ENCODE data around the gene AGO1. TPM values are rescaled to one million over a fixed set of nuclear protein-coding genes. Genes with fewer than 3 reads are reported as not detected.
"Not testable (repeated sequence)": the region's sequence is repeated elsewhere in the genome, so short reads cannot be mapped to it uniquely, and the experiment has no call there.

AGO1 gene
- total RNA-seq, 3 donors from 2014 or later, result 22.3 to 26.1 (median 23.4) TPM

DNA sequence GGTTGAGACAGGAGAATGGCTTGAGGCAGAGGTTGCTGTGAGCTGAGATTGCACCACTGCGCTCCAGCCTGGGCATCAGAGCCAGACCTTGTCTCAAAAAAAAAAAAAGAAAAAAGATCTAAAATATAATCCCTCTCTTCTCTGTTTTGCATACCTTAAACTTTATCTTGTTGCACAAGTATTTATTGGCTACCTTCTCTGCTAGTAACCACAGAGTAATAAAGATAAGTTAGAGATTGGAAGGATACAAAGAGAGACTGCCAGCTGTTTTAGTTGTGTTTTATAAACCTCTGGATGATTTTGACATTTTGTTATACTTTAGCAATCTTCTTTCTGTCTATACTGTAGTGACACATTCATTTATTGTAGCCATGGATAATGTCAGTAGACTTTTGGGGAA, 75.5 kb downstream of the AGO1 start:
- Histone ChIP-seq H3K36me3 (no peaks in the 10 kb centered on the region), H3K4me3 (no peak overlapping the region), H3K4me1 (no peaks in the 10 kb centered on the region), H3K27ac (no peak overlapping the region), H3K9me3 (no peaks in the 10 kb centered on the region), H3K27me3 (no peaks in the 10 kb centered on the region)
- no peak for DNase-seq (ENCODE audit: low spot score in 2 of 2)
- TF ChIP-seq POLR2AphosphoS5 (IDR thresholded peaks at IDR 0.05) (no peak), POLR2A (IDR thresholded peaks at IDR 0.05) (no peak)
- TF ChIP-seq, protein P1, sequence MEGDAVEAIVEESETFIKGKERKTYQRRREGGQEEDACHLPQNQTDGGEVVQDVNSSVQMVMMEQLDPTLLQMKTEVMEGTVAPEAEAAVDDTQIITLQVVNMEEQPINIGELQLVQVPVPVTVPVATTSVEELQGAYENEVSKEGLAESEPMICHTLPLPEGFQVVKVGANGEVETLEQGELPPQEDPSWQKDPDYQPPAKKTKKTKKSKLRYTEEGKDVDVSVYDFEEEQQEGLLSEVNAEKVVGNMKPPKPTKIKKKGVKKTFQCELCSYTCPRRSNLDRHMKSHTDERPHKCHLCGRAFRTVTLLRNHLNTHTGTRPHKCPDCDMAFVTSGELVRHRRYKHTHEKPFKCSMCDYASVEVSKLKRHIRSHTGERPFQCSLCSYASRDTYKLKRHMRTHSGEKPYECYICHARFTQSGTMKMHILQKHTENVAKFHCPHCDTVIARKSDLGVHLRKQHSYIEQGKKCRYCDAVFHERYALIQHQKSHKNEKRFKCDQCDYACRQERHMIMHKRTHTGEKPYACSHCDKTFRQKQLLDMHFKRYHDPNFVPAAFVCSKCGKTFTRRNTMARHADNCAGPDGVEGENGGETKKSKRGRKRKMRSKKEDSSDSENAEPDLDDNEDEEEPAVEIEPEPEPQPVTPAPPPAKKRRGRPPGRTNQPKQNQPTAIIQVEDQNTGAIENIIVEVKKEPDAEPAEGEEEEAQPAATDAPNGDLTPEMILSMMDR (IDR thresholded peaks at IDR 0.05), result no peak
- intact Hi-C loops (cut with DNase I; ENCODE audit: low total_unique reads), result no loop called here

DNA sequence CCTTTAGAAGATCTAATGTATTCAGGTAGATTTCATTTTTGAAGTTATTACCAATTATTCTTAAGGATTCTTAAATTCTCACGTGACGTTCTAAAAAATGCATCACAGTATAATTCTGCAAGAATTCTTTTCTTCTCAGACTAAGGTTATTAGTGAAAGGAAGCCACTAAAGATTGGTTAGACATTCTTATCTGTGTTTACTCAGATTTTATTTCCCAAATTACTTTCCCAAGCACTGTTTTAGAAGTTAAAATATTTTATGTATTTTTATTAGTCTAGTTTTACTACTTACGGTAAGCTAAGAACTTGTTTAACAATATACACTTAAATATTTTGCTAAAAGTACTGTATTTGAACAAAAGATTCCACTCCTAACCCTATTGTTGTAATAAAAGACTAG, 76.3 kb downstream of the AGO1 start:
- Histone ChIP-seq H3K27me3 (no peaks in the 10 kb centered on the region), H3K4me1 (no peaks in the 10 kb centered on the region), H3K36me3 (no peaks in the 10 kb centered on the region), H3K27ac (no peak overlapping the region), H3K4me3 (no peak overlapping the region), H3K9me3 (no peaks in the 10 kb centered on the region)
- TF ChIP-seq, protein P1 (IDR thresholded peaks at IDR 0.05), result no peak
- TF ChIP-seq POLR2AphosphoS5 (IDR thresholded peaks at IDR 0.05), result no peak
- TF ChIP-seq POLR2A (IDR thresholded peaks at IDR 0.05), result no peak
- intact Hi-C loops (cut with DNase I; ENCODE audit: low total_unique reads), result no loop called here
- DNase-seq (ENCODE audit: low spot score in 2 of 2), result no peak

DNA sequence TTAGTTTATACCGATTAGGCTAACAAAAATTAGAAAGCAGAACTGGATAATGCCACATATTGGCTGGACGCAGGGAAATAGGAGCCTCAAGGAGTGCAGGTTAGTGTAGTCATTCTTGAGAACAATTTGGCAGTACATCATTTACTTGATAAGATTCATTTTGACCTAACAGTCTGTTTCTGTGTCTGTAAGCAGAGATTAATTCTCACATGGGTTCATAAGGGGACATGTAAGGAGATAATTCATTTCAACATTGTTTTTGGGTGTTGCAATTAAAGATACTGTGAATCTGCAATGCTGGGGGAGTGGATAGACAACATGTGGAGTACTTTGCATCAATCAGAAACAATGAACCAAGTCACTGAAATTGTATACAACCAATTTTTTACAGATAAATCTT, 79.9 kb downstream of the AGO1 start:
- no peaks in the 10 kb centered on the region for H3K36me3 ChIP-seq
- H3K9me3 ChIP-seq, result no peaks in the 10 kb centered on the region
- intact Hi-C loops (cut with DNase I; ENCODE audit: low total_unique reads), result no loop called here
- no peak overlapping the region for H3K4me3 ChIP-seq
- H3K27me3 ChIP-seq, result no peaks in the 10 kb centered on the region
- H3K27ac ChIP-seq, result no peak overlapping the region
- no peak for DNase-seq (ENCODE audit: low spot score in 2 of 2)
- no peaks in the 10 kb centered on the region for H3K4me1 ChIP-seq
- TF ChIP-seq, protein P1 (IDR thresholded peaks at IDR 0.05), result no peak
- no peak for TF ChIP-seq POLR2A (IDR thresholded peaks at IDR 0.05)
- no peak for TF ChIP-seq POLR2AphosphoS5 (IDR thresholded peaks at IDR 0.05)

DNA sequence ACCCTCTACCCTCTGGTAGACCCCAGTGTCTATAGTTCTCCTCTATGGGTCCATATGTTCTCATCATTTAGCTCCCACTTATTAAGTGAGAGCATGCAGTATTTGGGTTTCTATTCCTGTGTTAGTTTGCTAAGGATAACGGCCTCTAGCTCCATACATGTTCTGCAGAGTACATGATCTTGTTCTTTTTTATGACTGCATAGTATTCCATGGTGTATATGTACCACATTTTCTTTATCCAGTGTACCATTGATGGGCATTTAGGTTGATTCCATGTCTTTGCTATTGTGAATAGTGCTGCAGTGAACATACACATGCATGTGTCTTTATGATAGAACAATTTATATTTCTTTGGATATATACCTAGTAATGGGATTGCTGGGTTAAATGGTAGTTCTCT, 81.3 kb downstream of the AGO1 start:
- intact Hi-C loops (cut with DNase I; ENCODE audit: low total_unique reads); H3K9me3 ChIP-seq; H3K27me3 ChIP-seq; H3K36me3 ChIP-seq; DNase-seq (ENCODE audit: low spot score in 2 of 2); H3K4me1 ChIP-seq; H3K27ac ChIP-seq; H3K4me3 ChIP-seq: not testable (repeated sequence)

DNA sequence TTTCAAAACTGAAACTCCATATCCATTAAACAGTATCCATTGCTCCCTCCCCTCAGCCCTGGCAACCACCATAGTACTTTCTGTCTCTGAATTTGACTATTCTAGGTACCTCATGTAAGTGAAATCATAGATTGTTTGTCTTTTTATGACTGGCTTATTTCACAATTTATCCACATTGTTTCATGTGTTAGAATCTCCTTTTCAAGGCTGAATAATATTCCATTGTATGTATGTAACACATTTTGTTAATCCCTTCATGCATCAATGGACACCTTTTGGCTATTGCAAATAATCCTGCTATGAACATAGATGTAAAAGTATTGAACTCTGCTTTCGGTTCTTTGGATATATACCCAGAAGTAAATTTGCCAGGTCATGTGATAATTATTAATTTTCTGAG, 85.4 kb downstream of the AGO1 start:
- TF ChIP-seq, protein P1 (IDR thresholded peaks at IDR 0.05), result no peak
- TF ChIP-seq POLR2A (IDR thresholded peaks at IDR 0.05), result no peak
- no peak for TF ChIP-seq POLR2AphosphoS5 (IDR thresholded peaks at IDR 0.05)
- no peak overlapping the region for H3K27ac ChIP-seq
- no peaks in the 10 kb centered on the region for H3K36me3 ChIP-seq
- H3K9me3 ChIP-seq, result no peaks in the 10 kb centered on the region
- H3K4me1 ChIP-seq, result no peaks in the 10 kb centered on the region
- DNase-seq (ENCODE audit: low spot score in 2 of 2), result no peak
- no peaks in the 10 kb centered on the region for H3K27me3 ChIP-seq
- no peak overlapping the region for H3K4me3 ChIP-seq
- intact Hi-C loops (cut with DNase I; ENCODE audit: low total_unique reads), result no loop called here

DNA sequence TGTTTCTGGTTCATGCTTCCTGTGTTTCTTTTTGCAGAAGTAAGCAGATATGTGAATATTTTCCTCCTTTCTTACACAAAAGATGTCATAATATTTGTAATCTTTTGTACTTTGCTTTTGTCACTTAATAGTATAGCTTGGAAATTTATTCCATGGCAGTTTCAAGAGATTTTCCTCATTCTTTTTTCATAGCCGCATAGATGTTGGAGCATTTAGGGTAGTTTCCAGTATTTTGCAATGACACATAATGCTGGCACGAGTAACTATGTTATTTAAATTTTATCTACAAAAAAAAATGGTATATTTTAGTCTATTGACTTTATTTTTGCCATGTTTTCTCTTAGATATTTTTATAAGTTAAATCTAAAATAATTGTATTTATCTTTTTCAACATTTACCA, 88.6 kb downstream of the AGO1 start:
- TF ChIP-seq POLR2AphosphoS5 (IDR thresholded peaks at IDR 0.05), result no peak
- TF ChIP-seq POLR2A (IDR thresholded peaks at IDR 0.05), result no peak
- TF ChIP-seq, protein P1 (IDR thresholded peaks at IDR 0.05), result no peak
- no peaks in the 10 kb centered on the region for H3K36me3 ChIP-seq
- no peaks in the 10 kb centered on the region for H3K27me3 ChIP-seq
- H3K27ac ChIP-seq, result no peak overlapping the region
- H3K4me3 ChIP-seq, result no peak overlapping the region
- H3K9me3 ChIP-seq, result no peaks in the 10 kb centered on the region
- no peaks in the 10 kb centered on the region for H3K4me1 ChIP-seq
- DNase-seq (ENCODE audit: low spot score in 2 of 2), result no peak
- intact Hi-C loops (cut with DNase I; ENCODE audit: low total_unique reads), result no loop called here

DNA sequence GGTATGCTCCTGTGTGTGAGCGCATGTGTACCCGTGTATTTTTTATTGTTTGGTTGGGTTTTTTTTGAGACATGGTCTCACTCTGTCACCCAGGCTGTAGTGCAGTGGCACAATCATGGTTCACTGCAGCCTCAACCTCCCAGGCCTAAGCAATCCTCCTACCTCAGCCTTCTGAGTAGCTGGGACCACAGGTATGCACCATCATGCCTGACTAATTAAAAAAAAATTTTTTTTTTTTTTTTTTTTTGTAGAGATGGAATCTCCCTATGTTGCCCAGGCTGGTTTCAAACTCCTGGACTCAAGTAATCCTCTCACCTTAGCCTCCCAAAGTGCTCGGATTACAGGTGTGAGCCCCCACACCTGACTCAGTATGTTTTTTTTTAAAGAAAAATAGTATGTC, 89.6 kb downstream of the AGO1 start:
- not testable (repeated sequence) for H3K36me3 ChIP-seq

More for the DNA sequence above, 89.6 kb downstream of the AGO1 start:
- H3K4me1 ChIP-seq; H3K27ac ChIP-seq; H3K9me3 ChIP-seq; H3K4me3 ChIP-seq; H3K27me3 ChIP-seq; DNase-seq (ENCODE audit: low spot score in 2 of 2); intact Hi-C loops (cut with DNase I; ENCODE audit: low total_unique reads): not testable (repeated sequence)
